Smooth muscle cell (in vitro differentiated cells): Measurements from ENCODE around the gene MARK4. TPM values are rescaled to one million over a fixed set of nuclear protein-coding genes. Genes with fewer than 3 reads are reported as not detected.
A peak's percentile ranks its signal among the peaks of the same experiment; 100 is the strongest.

Source experiments
- DNase-seq: peaks from one replicate; lab custom pipeline; 2025; ENCODE audit not compliant: unreplicated experiment; lab: John Stamatoyannopoulos, UW
- H2AFZ ChIP-seq: fragments of 200-600 bp; sonication (generic); 2 replicates; pipeline ENCODE4 v1.6.0; 2016; ENCODE audit warnings: antibody characterized with exemption, low read depth, mild to moderate bottlenecking
- H3F3A ChIP-seq: fragments of 200-600 bp; sonication (generic); 2 replicates; pipeline ENCODE4 v1.6.0; 2017; ENCODE audit warnings: antibody characterized with exemption, low read depth
- H3K27ac ChIP-seq: fragments of 200-600 bp; sonication (generic); 2 replicates; pipeline ENCODE4 v1.5.1; 2016; ENCODE audit warnings: low read depth, mild to moderate bottlenecking
- H3K27me3 ChIP-seq: fragments of 200-600 bp; sonication (generic); 2 replicates; pipeline ENCODE4 v1.6.1; 2016; ENCODE audit warnings: low read depth, mild to moderate bottlenecking
- H3K36me3 ChIP-seq: fragments of 200-600 bp; sonication (generic); 2 replicates; pipeline ENCODE4 v1.5.1; 2016; ENCODE audit warnings: low read depth
- H3K4me1 ChIP-seq: fragments of 200-600 bp; sonication (generic); 2 replicates; pipeline ENCODE4 v1.5.1; 2016; ENCODE audit warnings: low read depth
- H3K4me2 ChIP-seq: fragments of 200-600 bp; sonication (generic); 2 replicates; pipeline ENCODE4 v1.6.0; 2016; ENCODE audit warnings: mild to moderate bottlenecking
- H3K4me3 ChIP-seq: fragments of 200-600 bp; sonication (generic); 2 replicates; pipeline ENCODE4 v1.5.1; 2016; ENCODE audit warnings: mild to moderate bottlenecking
- H3K79me2 ChIP-seq: fragments of 200-600 bp; sonication (generic); 2 replicates; pipeline ENCODE4 v1.6.0; 2016; ENCODE audit warnings: low read depth, mild to moderate bottlenecking
- H3K9ac ChIP-seq: fragments of 200-600 bp; sonication (generic); 2 replicates; pipeline ENCODE4 v1.6.0; 2016; ENCODE audit warnings: low read depth
- H3K9me3 ChIP-seq: fragments of 200-600 bp; sonication (generic); replicated peaks from 2 replicates; pipeline ENCODE4 v1.5.1; 2016; ENCODE audit warnings: low read depth
- H4K20me1 ChIP-seq: fragments of 200-600 bp; sonication (generic); 2 replicates; pipeline ENCODE4 v1.6.0; 2016; ENCODE audit warnings: low read depth
- CTCF ChIP-seq: fragments of 200-600 bp; sonication (generic); IDR thresholded peaks from 2 replicates; pipeline ENCODE4 v1.5.1; 2017; ENCODE audit warnings: borderline replicate concordance, mild to moderate bottlenecking, antibody characterized with exemption; ENCODE audit not compliant: insufficient read depth, poor library complexity, severe bottlenecking
- WGBS: methylation state at CpG from one replicate; pipeline ENCODE4 v1.1.7; 2016; ENCODE audit warnings: low lambda C conversion rate; 5-methylcytosine and 5-hydroxymethylcytosine counted together
- polyA plus RNA-seq: library from polyadenylated mRNA; unstranded; fragments of >200 nt; fragmentation: Nextera tagmentation; extraction: Ambion mirVana; gene quantifications from 2 replicates; pipeline ENCODE4 v1.2.1, GENCODE V29; 2016
- total RNA-seq: library from RNA; depleted of rRNA; stranded (reverse); fragments of >200 nt; gene quantifications from 2 replicates; pipeline ENCODE4 v1.2.3, GENCODE V29; 2014

MARK4 gene
- total and polyA plus RNA-seq, 2 experiments from 2014 or later: 15.6 to 23.0 TPM

- Histone ChIP-seq H3K36me3 (no peaks in the 10 kb centered on the region), H3K4me3 (no peak overlapping the region), H3K27me3 (no peaks in the 10 kb centered on the region), H3K9ac (no peak overlapping the region), H3K4me1 (no peaks in the 10 kb centered on the region), H3K9me3 (no peaks in the 10 kb centered on the region), H3K27ac (no peak overlapping the region), H4K20me1 (no peaks in the 10 kb centered on the region), H3K79me2 (peaks cover 3% of the 10 kb centered on the region), H3K4me2 (no peak overlapping the region), H3F3A (no peaks in the 10 kb centered on the region), H2AFZ (no peak overlapping the region)
- DNase-seq: no peak
- WGBS: 89% methylated on average over 13 of the region's 13 CpGs
- no peak for TF ChIP-seq CTCF
Observed at GRCh38 chr19:45243144-45243732, 7.8 kb upstream of the MARK4 start.

- no peak overlapping the region for H3K9ac ChIP-seq
- H3K4me1 ChIP-seq: no peaks in the 10 kb centered on the region
- no peaks in the 10 kb centered on the region for H4K20me1 ChIP-seq
- no peaks in the 10 kb centered on the region for H3K36me3 ChIP-seq
- H3F3A ChIP-seq: no peaks in the 10 kb centered on the region
- no peak overlapping the region for H3K27ac ChIP-seq
- no peaks in the 10 kb centered on the region for H3K27me3 ChIP-seq
- H3K9me3 ChIP-seq: no peaks in the 10 kb centered on the region
- peak overlapping the region; percentile 72 for H2AFZ ChIP-seq
- no peak for TF ChIP-seq CTCF
- no peak overlapping the region for H3K4me3 ChIP-seq
- no peak for DNase-seq
- WGBS: 48% methylated on average over 15 of the region's 15 CpGs
- H3K4me2 ChIP-seq: peak overlapping the region; percentile 77
- peaks cover 3% of the 10 kb centered on the region for H3K79me2 ChIP-seq
Observed at GRCh38 chr19:45244133-45244794, 6.8 kb upstream of the MARK4 start.

DNA sequence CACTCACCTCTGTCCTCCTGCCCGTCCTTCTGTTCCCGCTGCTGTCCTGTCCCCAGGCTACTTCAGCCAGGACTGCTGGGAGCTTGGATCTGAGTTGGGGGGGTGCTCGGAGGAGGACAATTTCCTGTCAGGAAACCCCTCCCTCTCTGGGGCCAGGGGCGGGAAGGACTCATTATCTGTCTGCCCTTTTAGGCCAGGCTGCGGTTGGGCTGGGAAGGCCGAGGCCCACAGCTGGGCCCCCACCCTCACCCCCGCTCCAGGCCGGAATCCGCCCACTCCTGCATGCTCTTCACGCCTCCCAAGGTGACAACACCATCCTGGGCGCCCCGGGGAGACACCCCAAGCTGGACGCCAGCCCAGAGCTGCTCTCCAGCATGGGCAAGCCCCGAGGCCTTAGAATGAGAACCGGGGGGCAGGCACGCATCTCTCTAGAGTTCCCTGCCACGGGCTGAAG is 5.7 kb upstream of the MARK4 start, which contains the start of gene EXOC3L2:
Gene EXOC3L2 (minus strand): TSS at position 74 of the 454 bp plus-strand sequence. CDS start 6,362 bp downstream, outside the sequence.
- WGBS: 32% methylated on average over 17 of the region's 17 CpGs

More for the DNA sequence above, 5.7 kb upstream of the MARK4 start, which contains the start of gene EXOC3L2:
- Histone ChIP-seq H3F3A (no peaks in the 10 kb centered on the region), H3K4me3 (peak within 1 kb of the TSS; percentile 18), H3K4me2 (peak within 1 kb of the TSS; percentile 77), H3K27ac (peak within 1 kb of the TSS; percentile 42), H3K9ac (no peak within 1 kb of the TSS), H3K4me1 (no peaks in the 10 kb centered on the region), H3K36me3 (no peaks in the 10 kb centered on the region), H3K27me3 (no peaks in the 10 kb centered on the region), H3K79me2 (peaks cover 3% of the 10 kb centered on the region), H4K20me1 (no peaks in the 10 kb centered on the region), H2AFZ (peak within 1 kb of the TSS; percentile 72), H3K9me3 (no peaks in the 10 kb centered on the region)
- no peak for DNase-seq
- TF ChIP-seq CTCF: no peak
